GM10266 (cell line): ENCODE measurements around the gene BNC1.

Experiments
- DNase-seq: peaks from one replicate; pipeline ENCODE4 v3.0.0; 2012; ENCODE audit errors: extremely low spot score
- TF ChIP-seq, protein P1 (sequence below): IDR thresholded peaks from 2 replicates; pipeline ENCODE4 v1.5.1; 2012; ENCODE audit warnings: mild to moderate bottlenecking, low read depth; ENCODE audit not compliant: control insufficient read depth, insufficient read depth; ENCODE audit errors: missing control alignments

The BNC1 gene

DNA sequence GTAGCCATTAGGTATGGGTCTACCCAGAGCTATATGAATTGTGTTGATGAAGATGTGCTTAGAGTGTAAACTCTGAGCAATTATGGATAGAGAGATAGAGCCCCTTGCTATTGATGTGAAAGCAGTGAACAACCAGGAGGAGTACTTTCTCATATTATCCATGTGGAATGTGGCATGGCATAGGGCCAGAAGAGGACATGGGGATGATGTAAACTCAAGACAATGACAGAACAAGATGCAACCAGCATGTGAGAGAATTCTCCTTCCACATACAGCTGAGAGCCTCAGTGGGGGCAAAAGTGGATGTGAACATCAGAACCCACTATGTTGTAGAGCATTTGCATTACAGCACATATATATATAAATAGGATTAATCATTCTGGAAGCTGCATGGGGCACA lies 36.4 kb upstream of the BNC1 start:
- no peak for DNase-seq
- TF ChIP-seq, protein P1, sequence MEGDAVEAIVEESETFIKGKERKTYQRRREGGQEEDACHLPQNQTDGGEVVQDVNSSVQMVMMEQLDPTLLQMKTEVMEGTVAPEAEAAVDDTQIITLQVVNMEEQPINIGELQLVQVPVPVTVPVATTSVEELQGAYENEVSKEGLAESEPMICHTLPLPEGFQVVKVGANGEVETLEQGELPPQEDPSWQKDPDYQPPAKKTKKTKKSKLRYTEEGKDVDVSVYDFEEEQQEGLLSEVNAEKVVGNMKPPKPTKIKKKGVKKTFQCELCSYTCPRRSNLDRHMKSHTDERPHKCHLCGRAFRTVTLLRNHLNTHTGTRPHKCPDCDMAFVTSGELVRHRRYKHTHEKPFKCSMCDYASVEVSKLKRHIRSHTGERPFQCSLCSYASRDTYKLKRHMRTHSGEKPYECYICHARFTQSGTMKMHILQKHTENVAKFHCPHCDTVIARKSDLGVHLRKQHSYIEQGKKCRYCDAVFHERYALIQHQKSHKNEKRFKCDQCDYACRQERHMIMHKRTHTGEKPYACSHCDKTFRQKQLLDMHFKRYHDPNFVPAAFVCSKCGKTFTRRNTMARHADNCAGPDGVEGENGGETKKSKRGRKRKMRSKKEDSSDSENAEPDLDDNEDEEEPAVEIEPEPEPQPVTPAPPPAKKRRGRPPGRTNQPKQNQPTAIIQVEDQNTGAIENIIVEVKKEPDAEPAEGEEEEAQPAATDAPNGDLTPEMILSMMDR = no peak

DNA sequence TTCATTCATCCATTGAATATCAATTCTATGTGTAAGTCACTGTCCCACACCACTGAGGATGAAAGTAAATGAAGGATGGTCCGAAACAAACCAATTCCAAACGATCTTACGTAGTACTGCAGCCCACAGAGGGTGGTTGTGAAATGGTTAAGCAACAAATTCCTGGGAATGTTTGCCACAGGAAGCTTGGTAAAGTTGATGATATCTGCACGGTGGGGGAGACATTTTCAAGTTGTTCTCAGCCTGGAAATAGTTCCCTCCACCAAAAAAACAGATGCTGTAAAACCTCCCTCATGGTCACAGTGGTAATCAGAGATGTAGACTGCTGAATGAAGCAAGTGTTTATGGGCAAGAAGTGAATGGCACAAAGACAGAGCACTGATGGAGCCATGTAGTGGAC lies 35.9 kb upstream of the BNC1 start:
- TF ChIP-seq, protein P1 = no peak
- no peak for DNase-seq

GRCh38 chr15:83319771-83320170 lies 35.3 kb upstream of the BNC1 start:
- TF ChIP-seq, protein P1 = no peak
- DNase-seq = no peak

GRCh38 chr15:83318861-83319415 lies 34.5 kb upstream of the BNC1 start:
- no peak for DNase-seq

GRCh38 chr15:83318036-83318435 lies 33.6 kb upstream of the BNC1 start:
- no peak for DNase-seq
- TF ChIP-seq, protein P1 = no peak

More at GRCh38 chr15:83318861-83319415, 34.5 kb upstream of the BNC1 start:
- TF ChIP-seq, protein P1 = no peak

DNA sequence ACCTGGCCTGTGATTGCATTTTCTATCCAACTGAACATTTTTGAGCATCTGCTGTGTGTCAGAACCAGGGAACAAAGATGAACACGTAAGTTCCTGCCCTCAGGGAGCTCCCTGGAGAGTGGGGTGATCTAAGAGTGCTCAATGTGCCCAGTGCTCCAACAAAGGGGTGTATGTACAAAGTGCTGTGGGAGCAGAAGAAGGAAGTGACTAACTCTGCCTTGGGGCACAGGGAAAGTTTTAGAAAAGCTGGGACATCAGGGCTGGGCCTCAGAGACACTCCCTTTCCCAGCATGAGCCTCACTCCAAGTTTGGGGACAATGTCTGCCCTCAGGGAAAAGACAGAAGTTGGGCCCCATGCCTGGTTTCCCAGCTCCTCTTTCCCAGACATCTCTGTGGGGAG lies 27.6 kb upstream of the BNC1 start:
- DNase-seq = no peak
- TF ChIP-seq, protein P1 = no peak

DNA sequence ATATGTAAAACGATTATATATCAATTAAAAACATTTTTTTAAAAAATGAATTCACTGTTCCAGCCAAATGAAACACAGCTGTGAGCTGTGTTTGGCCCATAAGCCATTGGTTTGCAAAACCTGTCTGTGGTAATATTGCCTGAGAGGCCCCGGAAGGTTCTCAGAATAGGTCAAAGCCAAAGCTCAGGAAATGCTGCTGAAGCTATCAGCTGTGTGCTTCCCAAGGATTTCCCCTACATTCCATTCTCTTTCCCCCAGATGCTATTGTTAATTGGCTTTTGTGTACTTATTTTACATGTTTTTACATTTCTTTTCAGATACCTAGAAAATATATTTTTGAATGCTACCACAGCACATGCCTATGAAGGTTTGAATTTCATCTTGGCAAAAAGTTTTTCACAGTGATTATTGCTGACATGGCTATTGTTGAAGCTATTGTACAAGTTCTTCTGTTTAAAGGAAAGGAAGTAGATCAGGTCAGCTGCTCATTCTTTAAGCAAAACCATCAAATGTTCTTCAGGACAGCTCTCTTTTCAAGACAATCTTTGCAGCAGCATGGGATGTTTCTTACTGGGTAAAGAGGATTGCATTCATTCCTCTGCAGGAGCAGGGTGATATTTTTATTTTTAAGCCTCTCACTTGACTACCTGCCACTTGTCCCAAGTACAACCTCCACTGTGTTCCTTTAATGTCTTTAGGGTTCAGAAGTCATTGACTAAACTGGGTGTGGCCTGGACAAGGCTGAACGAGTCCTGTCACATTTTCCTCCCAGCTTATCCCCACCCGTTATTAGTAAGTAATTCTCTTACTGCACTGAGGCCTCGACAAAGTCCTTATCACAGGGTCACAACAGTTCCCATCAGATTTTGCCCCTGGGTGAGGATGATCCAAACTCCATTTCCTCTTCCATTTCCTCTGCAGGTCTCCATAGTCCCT lies 26.3 kb upstream of the BNC1 start:
- TF ChIP-seq, protein P1 = no peak

More for the DNA sequence above, 26.3 kb upstream of the BNC1 start:
- no peak for DNase-seq
